Stimulated activated CD8-positive, alpha-beta memory T cell treated with anti-CD3 and anti-CD28 coated beads, Interleukin-4, amount 100 ng/mL, for 4 hours (primary cell): Measurements from ENCODE around the gene DERL3.
"Not testable (repeated sequence)": the region's sequence is repeated elsewhere in the genome, so short reads cannot be mapped to it uniquely, and the experiment has no call there.

ENCODE experiments used
- DNase-seq, 2 donors: peaks; one replicate each; pipeline ENCODE4 v3.0.0-alpha.2; 2020; ENCODE audit warnings: low read depth in 2 of 2, low spot score in 1 of 2

DERL3 gene

GRCh38 chr22:23838681-23839468 is at the start of gene DERL3:
Gene DERL3, minus strand, starts transcription at chr22:23839006. Its CDS starts 19 bp downstream, at chr22:23838987.
- DNase-seq, result peak; percentile 83 to 96

DNA sequence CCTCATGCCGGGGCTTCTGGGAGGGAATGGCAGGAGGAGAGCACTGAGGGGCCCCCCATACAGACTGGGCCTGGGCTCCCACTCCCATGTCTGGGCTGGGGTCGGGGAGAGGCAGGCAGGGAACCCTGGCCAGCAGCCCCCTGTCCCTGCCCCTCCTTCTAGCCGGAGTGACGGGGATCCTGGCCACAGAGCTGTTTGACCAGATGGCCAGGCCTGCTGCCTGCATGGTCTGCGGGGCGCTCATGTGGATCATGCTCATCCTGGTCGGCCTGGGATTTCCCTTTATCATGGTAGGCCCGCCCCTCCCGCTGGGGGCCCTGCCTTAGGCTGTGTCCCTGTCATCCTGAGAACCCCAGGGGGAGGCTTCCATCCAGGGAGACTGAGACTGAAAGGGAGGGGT is 45.3 kb upstream of the DERL3 start:
- no peak for DNase-seq

- DNase-seq, result no peak
These were observed 44.9 kb upstream of the DERL3 start for GRCh38 chr22:23883658-23884057.

DNA sequence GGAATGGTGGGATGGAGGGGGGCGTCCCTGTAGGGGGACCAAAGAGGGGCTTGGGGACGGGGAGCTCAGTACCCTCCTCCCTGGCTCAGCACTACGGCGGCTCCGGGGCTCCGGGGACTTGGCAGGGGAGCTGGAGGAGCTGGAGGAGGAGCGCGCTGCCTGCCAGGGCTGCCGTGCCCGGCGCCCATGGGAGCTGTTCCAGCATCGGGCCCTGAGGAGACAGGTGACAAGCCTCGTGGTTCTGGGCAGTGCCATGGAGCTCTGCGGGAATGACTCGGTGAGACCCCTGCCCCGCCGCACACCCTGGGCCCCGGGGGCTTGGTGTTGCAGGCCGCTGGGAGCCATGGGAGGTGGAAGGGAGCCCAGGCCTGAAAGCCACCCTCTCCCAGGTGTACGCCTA is 43.6 kb upstream of the DERL3 start:
- no peak for DNase-seq

GRCh38 chr22:23878219-23878618 is 39.4 kb upstream of the DERL3 start:
- DNase-seq, result no peak

GRCh38 chr22:23877566-23877965 is 38.8 kb upstream of the DERL3 start:
- no peak for DNase-seq

DNA sequence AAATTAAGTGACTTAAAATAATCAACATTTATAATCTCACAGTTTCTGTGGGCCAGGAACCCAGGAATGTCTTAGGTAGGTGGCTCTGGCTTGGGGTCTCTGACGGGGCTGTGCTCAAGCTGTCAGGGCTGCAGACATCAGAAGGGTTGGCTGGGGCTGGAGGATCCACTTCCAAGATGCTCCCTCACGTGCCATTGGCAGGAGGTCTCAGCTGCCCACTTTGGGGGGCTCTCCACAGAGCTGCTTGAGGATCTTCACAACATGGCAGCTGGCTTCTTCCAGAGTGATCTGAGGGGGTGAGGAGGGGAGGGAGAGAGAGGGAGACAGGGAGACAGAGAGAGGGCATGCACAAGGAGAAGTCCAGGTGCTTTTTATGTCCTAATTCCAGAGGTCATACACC is 37.0 kb upstream of the DERL3 start:
- DNase-seq, result no peak

DNA sequence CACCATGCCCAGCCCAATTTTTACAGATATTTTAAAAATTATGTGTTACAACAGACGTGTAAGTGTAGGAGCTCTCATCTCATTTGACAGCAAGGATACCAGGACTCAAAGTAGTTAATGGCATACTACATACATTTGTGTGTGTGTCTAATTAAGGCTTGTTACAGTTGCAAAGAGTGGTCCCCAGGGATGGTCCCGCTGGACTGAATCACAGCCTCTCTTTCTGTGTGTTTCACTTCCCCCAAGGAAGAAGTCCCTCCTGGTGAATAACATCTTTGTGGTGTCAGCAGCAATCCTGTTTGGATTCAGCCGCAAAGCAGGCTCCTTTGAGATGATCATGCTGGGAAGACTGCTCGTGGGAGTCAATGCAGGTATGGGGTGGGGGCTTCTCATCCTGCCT is 36.1 kb upstream of the DERL3 start:
- DNase-seq, result no peak

- no peak for DNase-seq
These were observed 29.8 kb upstream of the DERL3 start for GRCh38 chr22:23868580-23868979.

- DNase-seq, result not testable (repeated sequence)
These were observed 25.8 kb upstream of the DERL3 start for GRCh38 chr22:23864499-23865154.

DNA sequence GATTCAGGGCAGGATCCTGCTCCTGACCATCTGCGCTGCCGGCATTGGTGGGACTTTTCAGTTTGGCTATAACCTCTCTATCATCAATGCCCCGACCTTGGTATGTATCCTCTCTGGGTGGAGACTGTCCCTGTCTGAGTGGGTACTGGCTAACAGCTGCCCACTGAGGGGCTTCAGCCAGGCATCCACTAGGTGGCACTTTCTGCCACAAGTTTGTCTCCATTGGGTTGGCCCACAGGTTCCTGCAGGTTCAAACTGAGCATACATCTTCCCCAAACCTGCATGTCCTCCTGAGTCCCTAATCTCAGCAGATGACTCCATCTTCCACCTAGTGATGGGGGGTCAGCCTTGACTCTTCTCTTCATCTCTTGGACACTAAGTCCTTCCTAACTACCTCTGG is 23.3 kb upstream of the DERL3 start:
- DNase-seq, result no peak

DNA sequence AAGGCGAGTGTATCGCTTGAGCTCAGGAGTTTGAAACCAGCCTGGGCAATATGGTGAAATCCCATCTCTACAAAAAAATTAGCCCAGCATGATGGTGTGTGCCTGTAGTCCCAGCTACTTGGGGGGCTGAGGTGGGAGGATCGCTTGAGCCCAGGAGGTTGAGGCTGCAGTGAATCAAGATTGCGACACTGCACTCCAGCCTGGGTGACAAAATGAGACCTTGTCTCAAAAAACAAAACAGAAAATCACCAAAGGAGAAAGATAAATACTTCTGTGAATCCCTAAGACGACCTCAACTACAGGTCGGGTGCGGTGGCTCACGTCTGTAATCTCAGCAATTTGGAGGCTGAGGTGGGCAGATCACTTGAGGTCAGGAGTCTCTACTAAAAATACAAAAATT is 21.4 kb upstream of the DERL3 start:
- DNase-seq, result not testable (repeated sequence)

- DNase-seq, result no peak
These were observed 20.4 kb upstream of the DERL3 start for GRCh38 chr22:23859201-23859600.

GRCh38 chr22:23858484-23858815 is 19.6 kb upstream of the DERL3 start:
- no peak for DNase-seq

DNA sequence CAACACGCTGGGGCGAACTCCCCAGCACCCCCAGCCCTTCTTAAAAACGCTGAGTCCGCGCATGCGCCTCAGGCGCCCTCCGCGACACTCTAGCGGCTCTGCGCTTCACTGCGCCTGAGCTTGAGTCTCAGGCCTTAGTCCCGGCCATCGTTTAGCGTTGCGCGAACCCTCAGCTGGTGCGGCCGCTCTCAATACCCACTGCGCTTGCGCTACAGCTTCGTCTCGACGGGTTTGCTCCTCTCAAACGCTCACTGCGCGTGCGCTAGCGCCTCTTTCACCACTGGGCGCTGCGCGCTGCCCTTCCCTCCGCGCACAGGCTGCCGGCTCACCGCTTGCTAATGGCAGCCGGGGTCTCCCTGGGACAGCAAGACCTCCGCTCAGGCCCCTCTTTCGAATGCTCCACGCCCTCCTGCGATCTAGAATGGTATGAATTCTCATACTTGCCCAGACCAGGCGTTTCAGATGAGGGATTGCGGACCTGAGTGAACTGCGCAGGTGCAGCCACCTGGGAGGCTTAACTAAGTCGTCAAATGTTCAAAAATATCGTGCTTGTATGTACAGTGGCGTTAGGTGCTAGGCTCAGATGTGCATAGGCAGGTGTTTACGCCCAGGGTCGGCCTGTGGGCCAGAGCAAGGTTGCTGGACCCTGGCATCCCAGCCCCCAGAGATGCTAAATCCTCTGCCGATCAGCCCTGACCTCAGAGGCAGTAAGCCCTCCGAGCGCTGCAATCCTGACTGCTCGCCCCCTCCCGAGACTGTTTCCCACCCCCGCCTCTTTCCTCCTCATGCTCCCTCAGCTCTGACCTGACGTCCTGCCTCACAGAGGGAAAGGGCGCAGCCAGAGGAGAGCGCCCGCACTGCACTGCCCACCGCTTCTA is 19.0 kb upstream of the DERL3 start, which contains the start of gene SLC2A11:
TSS of gene SLC2A11 (plus strand) at position 270 of the 878 bp plus-strand sequence. CDS start at position 395, 125 bp downstream.
- peak; percentile 71 to 88 for DNase-seq

DNA sequence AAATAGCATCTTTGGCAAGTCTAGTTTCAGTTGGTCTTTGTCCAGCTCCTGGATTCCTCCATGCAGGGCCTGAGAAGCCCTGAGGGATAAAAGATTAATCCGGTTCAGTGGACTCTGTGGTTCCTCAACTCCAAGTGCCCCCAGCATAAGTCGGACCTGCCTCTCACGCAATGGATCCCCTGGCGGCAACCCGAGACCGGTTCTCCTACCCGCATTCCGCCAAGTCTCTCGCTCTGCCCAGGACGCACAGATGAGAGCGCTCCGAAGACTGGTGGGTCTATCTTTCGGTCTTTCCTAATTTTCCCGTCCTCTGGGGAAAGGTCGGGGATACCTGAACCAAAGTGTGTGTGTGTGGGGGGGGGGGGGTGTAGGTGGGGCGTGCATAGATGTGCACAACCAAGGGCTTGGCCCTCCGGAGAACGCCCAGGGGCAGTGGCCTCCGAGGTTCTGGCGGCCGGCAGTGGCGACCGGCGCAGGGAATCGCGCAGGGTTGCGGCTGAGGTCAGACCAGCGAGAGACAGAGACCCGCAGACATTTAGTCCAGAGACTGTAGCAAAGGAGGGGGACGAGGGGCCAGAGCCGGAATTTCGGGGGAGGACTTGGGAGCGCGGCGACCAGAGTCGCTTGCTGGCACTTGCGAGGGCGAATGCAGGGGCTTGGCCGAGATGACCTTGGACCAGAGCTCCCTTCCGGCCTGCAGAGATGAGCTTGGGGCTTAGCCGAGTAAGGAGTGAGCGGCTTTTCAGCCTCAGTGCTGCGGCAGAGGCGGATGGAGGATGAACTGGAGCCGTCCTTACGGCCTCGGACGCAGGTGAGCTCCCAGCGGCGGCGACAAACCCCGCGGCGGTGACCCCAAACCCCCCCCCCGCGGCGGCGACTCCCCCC is 18.2 kb upstream of the DERL3 start:
- no peak for DNase-seq

DNA sequence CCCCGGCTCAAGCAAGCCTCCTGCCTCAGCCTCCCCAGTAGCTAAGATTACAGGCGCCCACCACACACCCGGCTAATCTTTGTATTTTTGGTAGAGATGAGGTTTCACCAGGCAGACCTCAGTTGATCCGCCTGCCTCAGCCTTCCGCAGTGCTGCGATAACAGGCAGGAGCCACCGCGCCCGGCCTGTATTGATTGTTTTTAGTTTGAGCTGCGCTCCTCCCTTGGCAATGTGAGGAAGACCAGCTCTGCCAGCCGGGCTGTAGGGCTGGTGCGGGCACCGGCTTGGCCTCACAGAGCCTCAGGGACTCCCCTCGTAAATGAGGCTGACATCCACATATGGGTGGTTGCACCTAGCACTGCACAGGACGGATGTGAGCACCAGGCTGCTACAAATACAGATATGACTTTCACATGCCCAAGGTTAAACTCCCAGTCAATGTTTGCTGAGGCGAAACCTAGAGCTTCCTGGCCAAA is 11.4 kb upstream of the DERL3 start:
- no peak for DNase-seq

DNA sequence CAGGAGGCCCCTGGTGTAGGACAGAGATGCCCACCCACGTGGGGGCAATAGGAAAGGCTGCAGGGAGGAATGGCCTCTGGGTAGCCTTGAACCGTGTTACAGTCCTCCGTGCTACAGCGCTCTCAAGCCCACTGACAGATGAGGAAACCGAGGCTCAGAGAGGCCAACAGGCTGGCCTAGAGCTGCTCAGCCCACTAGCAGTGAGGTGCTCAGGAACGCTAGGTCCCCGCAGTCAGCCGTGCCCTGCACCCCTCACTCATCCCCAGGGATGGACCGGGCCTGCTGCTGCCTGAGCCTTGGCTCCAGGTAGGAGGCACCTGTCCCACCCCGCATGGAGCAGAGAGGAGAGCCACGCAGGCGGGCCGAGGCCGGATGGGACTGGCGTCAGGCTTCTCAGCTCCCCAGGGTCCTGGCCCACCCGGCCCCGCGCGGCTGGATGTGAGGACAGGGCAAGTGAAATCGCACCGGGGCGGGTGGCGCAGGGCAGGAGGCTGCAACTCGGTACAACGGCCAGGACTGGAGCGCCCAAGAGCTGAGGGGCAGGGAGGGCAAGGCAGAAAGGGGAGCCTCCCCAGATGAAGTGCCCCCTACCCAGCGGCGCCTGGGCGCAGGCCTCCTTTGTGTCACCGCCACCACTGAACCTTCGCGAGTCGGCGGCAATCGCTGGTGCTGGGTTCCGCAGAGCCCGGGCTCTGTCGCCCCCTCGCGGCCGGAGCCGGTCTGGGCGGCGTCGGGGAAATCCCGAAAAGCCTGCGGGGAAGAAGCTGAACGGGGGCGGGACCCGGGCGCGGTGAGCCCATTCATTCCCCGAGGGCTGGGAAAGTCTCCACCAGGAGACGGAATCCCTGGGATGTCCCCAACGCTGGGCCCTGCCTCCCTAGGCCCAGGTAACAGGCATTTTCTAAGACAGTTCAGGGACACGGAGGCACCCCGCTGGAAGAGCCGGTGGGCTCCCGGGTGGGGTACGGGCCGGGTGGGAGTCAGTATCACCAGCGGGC is 10.5 kb upstream of the DERL3 start:
- DNase-seq, result peak; percentile 53 to 69
